B cell (primary cell): ENCODE measurements around the gene GPR22. TPM values are rescaled to one million over a fixed set of nuclear protein-coding genes. Genes with fewer than 3 reads are reported as not detected.

Experiments used
- ATAC-seq: fragments of 200-7000 bp; cut with Tn5 transposase; one replicate; pipeline ENCODE4 v1.10.0; 2021; ENCODE audit warnings: low read depth, mild to moderate bottlenecking, moderate number of reproducible peaks, moderate library complexity
- CTCF ChIA-PET: fragments of 350-600 bp; sonication (Branson Sonifier 250); formaldehyde crosslinking; loops from one replicate; lab custom pipeline; 2021; ENCODE audit warnings: antibody characterized with exemption, inconsistent platforms; lab: Charles Lee
- POLR2A ChIA-PET: fragments of 350-600 bp; sonication (Branson Sonifier 250); formaldehyde crosslinking; loops from one replicate; lab custom pipeline; 2021; ENCODE audit warnings: antibody characterized with exemption; lab: Charles Lee
- DNase-seq: peaks from one replicate; pipeline ENCODE4 v3.0.0; 2013
- H2AFZ ChIP-seq: 2 replicates; pipeline ENCODE4 v1.6.1; 2012; ENCODE audit warnings: mild to moderate bottlenecking, low read depth, low read length; ENCODE audit not compliant: insufficient read depth, poor library complexity, severe bottlenecking
- H3K27ac ChIP-seq, 2 donors: 1 replicate in 1 of 2; 2 replicates in 1 of 2; pipeline ENCODE4 v1.5.1; 2012 to 2013; ENCODE audit warnings: low read length in 2 of 2, mild to moderate bottlenecking in 2 of 2, moderate library complexity in 1 of 2
- H3K27me3 ChIP-seq, 4 experiments: fragments of 200-600 bp in 1 of 4; sonication (generic) in 1 of 4; replicated peaks in 1 of 4; 1 replicate in 2 of 4; 2 replicates in 2 of 4; pipeline versions ENCODE4 v1.6.1 to v1.7.0; 2013 to 2016; ENCODE audit warnings: low read length in 3 of 4, mild to moderate bottlenecking in 2 of 4, mixed read lengths in 1 of 4, moderate library complexity in 1 of 4; ENCODE audit not compliant: insufficient read depth in 4 of 4, control insufficient read depth in 3 of 4; ENCODE audit errors: control extremely low read depth in 1 of 4
- H3K36me3 ChIP-seq, 2 experiments: replicated peaks in 1 of 2; 1 replicate in 1 of 2; 2 replicates in 1 of 2; pipeline versions ENCODE4 v1.6.1 to v1.7.1; 2013; ENCODE audit warnings: low read length in 1 of 2; ENCODE audit not compliant: insufficient read depth in 2 of 2, control insufficient read depth in 1 of 2; ENCODE audit errors: control extremely low read depth in 1 of 2, extremely low read depth in 1 of 2
- H3K4me1 ChIP-seq, 2 donors: fragments of 200-600 bp in 1 of 2; sonication (generic) in 1 of 2; 1 replicate in 1 of 2; 2 replicates in 1 of 2; pipeline versions ENCODE4 v1.5.1 to v1.6.1; 2013 to 2017; ENCODE audit warnings: low read length in 2 of 2; ENCODE audit not compliant: control insufficient read depth in 2 of 2, insufficient read depth in 2 of 2
- H3K4me2 ChIP-seq: replicated peaks from 2 replicates; pipeline ENCODE3; 2012; ENCODE audit warnings: mild to moderate bottlenecking, low read depth, low read length; ENCODE audit not compliant: poor library complexity, severe bottlenecking
- H3K4me3 ChIP-seq, 5 experiments: fragments of 200-600 bp in 1 of 5; sonication (generic) in 1 of 5; 1 replicate in 3 of 5; 2 replicates in 2 of 5; pipeline versions ENCODE4 v1.5.1 to v1.7.0; 2011 to 2016; ENCODE audit warnings: low read length in 4 of 5, mild to moderate bottlenecking in 4 of 5, low read depth in 2 of 5, control low read depth in 1 of 5, moderate library complexity in 1 of 5; ENCODE audit not compliant: insufficient read depth in 1 of 5; ENCODE audit errors: control extremely low read depth in 1 of 5, extremely low read depth in 1 of 5
- H3K79me2 ChIP-seq: fragments of 200-600 bp; sonication (generic); one replicate; pipeline ENCODE4 v1.6.0; 2016; ENCODE audit warnings: low read length; ENCODE audit not compliant: control insufficient read depth, insufficient read depth
- H3K9ac ChIP-seq: fragments of 200-600 bp; sonication (generic); 2 replicates; pipeline ENCODE4 v1.6.1; 2017; ENCODE audit warnings: mild to moderate bottlenecking, low read length, moderate library complexity
- H3K9me3 ChIP-seq, 3 donors: one replicate each; pipeline versions ENCODE4 v1.6.1 to v1.7.1; 2013; ENCODE audit warnings: low read length in 2 of 3; ENCODE audit not compliant: control insufficient read depth in 2 of 3, insufficient read depth in 1 of 3; ENCODE audit errors: control extremely low read depth in 1 of 3
- H4K20me1 ChIP-seq: 2 replicates; pipeline ENCODE4 v1.6.0; 2012; ENCODE audit warnings: mild to moderate bottlenecking, low read length; ENCODE audit not compliant: insufficient read depth, control insufficient read depth, poor library complexity, severe bottlenecking
- H3K27ac Mint-ChIP-seq: one replicate; pipeline ENCODE4 v1.8.0; 2021; ENCODE audit warnings: mixed read lengths
- H3K27me3 Mint-ChIP-seq: one replicate; pipeline ENCODE4 v1.8.0; 2021; ENCODE audit warnings: mixed read lengths
- H3K4me1 Mint-ChIP-seq: one replicate; pipeline ENCODE4 v1.8.0; 2021; ENCODE audit warnings: mixed read lengths
- H3K4me3 Mint-ChIP-seq: one replicate; pipeline ENCODE4 v1.8.0; 2021; ENCODE audit warnings: mixed read lengths
- H3K9me3 Mint-ChIP-seq: one replicate; pipeline ENCODE4 v1.8.0; 2022; ENCODE audit warnings: mixed read lengths; ENCODE audit not compliant: insufficient read depth
- CTCF ChIP-seq: fragments of 200-600 bp; IDR thresholded peaks from one replicate; pipeline ENCODE4 v1.8.0; 2022; ENCODE audit warnings: antibody characterized with exemption, mild to moderate bottlenecking
- EZH2 ChIP-seq: IDR thresholded peaks from 2 replicates; pipeline ENCODE4 v1.6.1; 2012; ENCODE audit warnings: borderline replicate concordance, low read depth, mild to moderate bottlenecking, moderate library complexity, low read length; ENCODE audit not compliant: insufficient read depth, poor library complexity, severe bottlenecking
- WGBS: methylation state at CpG from one replicate; pipeline ENCODE4 v1.1.5; 2013; ENCODE audit warnings: missing lambda C conversion rate; ENCODE audit not compliant: insufficient coverage; 5-methylcytosine and 5-hydroxymethylcytosine counted together
- intact Hi-C: fragments of 100-400 bp; cut with micrococcal nuclease; formaldehyde crosslinking; loops from one replicate; pipeline ENCODE4 v1.10.0; 2022
- polyA plus RNA-seq: library from polyadenylated mRNA; depleted of rRNA; stranded (reverse); fragments of >200 nt; gene quantifications from 2 replicates; pipeline ENCODE4 v1.2.3, GENCODE V29; 2012
- total RNA-seq, 2 donors: library from RNA; stranded (reverse); fragments of 120-200 nt in 1 of 2; gene quantifications; 1 replicate in 1 of 2; 2 replicates in 1 of 2; pipeline versions ENCODE4 v1.2.3 to v1.2.4, GENCODE V29; 2013 to 2022

GPR22 gene
- total and polyA plus RNA-seq, 2 donors (not counting 1 experiment from before 2014, with no cell fraction given): not detected

DNA sequence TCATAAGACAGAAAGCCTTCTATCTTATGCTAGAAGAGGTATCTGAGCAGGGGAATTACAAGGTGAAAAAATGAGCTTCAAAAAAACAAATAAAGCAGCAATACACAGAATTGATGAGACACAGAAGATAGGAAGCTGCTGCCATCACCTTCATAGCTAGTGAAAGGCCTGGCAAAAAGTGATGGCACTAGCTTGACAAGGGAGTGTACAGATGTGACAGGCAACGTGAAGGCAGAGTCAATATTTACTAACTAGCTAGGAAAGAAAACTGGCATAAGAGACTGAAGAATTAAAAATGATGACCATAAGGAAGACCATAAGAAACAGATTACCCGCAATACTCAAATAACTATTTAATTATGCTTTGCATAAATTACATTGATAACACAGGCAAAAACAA, 9.4 kb downstream of the GPR22 start:
- H3K9ac ChIP-seq: no peak overlapping the region
- no peak for DNase-seq
- intact Hi-C loops: no loop called here
- no peaks in the 10 kb centered on the region for H3K4me1 ChIP-seq
- H3K4me3 Mint-ChIP-seq: no peak overlapping the region
- no peak overlapping the region for H3K4me2 ChIP-seq
- POLR2A ChIA-PET: no interaction called here
- no peaks in the 10 kb centered on the region for H3K79me2 ChIP-seq
- H3K9me3 ChIP-seq: no peaks in the 10 kb centered on the region
- no peaks in the 10 kb centered on the region for H3K4me1 Mint-ChIP-seq
- ATAC-seq: no peak
- no peak overlapping the region for H3K4me3 ChIP-seq
- H3K9me3 Mint-ChIP-seq: no peaks in the 10 kb centered on the region
- no peak overlapping the region for H2AFZ ChIP-seq
- no CpG with 5 or more reads among the region's 2 CpGs for WGBS
- TF ChIP-seq EZH2 (no peak), CTCF (no peak)
- no peaks in the 10 kb centered on the region for H4K20me1 ChIP-seq
- CTCF ChIA-PET: interaction anchor here (1.2 to 2.5 kb wide), 2 partner anchors 16 to 248 kb away, joined by 3 to 8 read pairs; no protein-coding TSS in a partner anchor
- no peak overlapping the region for H3K27ac Mint-ChIP-seq
- H3K27ac ChIP-seq: no peak overlapping the region
- H3K27me3 Mint-ChIP-seq: no peaks in the 10 kb centered on the region
- H3K36me3 ChIP-seq: no peaks in the 10 kb centered on the region
- no peaks in the 10 kb centered on the region for H3K27me3 ChIP-seq

GRCh38 chr7:107480932-107481331, 11.1 kb downstream of the GPR22 start:
- CTCF ChIA-PET: interaction anchor here (1.1 kb wide), 1 partner anchor 13 kb away, joined by 3 read pairs; no protein-coding TSS in a partner anchor
- no peak for DNase-seq
- no peaks in the 10 kb centered on the region for H4K20me1 ChIP-seq
- no peak overlapping the region for H3K4me3 ChIP-seq
- POLR2A ChIA-PET: no interaction called here
- H3K9ac ChIP-seq: no peak overlapping the region
- 100% methylated on average over 1 of the region's 3 CpGs for WGBS
- Mint-ChIP-seq H3K9me3 (no peaks in the 10 kb centered on the region), H3K27me3 (no peaks in the 10 kb centered on the region), H3K4me1 (peaks cover 3% of the 10 kb centered on the region), H3K27ac (no peak overlapping the region), H3K4me3 (no peak overlapping the region)
- H3K36me3 ChIP-seq: no peaks in the 10 kb centered on the region
- H3K27ac ChIP-seq: no peak overlapping the region
- intact Hi-C loops: no loop called here
- H3K79me2 ChIP-seq: no peaks in the 10 kb centered on the region
- H3K4me1 ChIP-seq: no peaks in the 10 kb centered on the region
- no peak for ATAC-seq
- H3K27me3 ChIP-seq: no peaks in the 10 kb centered on the region
- no peak for TF ChIP-seq EZH2
- no peak for TF ChIP-seq CTCF
- no peaks in the 10 kb centered on the region for H3K9me3 ChIP-seq
- H2AFZ ChIP-seq: no peak overlapping the region
- no peak overlapping the region for H3K4me2 ChIP-seq
